ENCODE data around the gene TMEM38B. TPM values are rescaled to one million over a fixed set of nuclear protein-coding genes. Genes with fewer than 3 reads are reported as not detected.
"Not testable (repeated sequence)": the region's sequence is repeated elsewhere in the genome, so short reads cannot be mapped to it uniquely, and the experiment has no call there.

TMEM38B gene
- total RNA-seq, 4 donors from 2014 or later = 8.6 to 11.3 (median 9.3) TPM

- H3K27ac ChIP-seq = no peak overlapping the region
- no peak for ATAC-seq
- peaks cover 7% of the 10 kb centered on the region for H3K27me3 ChIP-seq
- no peaks in the 10 kb centered on the region for H3K36me3 ChIP-seq
- H3K9me3 ChIP-seq = no peaks in the 10 kb centered on the region
- H3K4me3 ChIP-seq = no peak overlapping the region
- TF ChIP-seq CTCF (IDR thresholded peaks at IDR 0.05) = no peak
- TF ChIP-seq POLR2AphosphoS5 (IDR thresholded peaks at IDR 0.05) = no peak
- no peak for TF ChIP-seq POLR2A (IDR thresholded peaks at IDR 0.05)
- TF ChIP-seq EP300 (IDR thresholded peaks at IDR 0.05) = no peak
- H3K4me1 ChIP-seq = peaks cover 0 to 22% (median 0%) of the 10 kb centered on the region in 3 donors
- 70% methylated on average over 1 of the region's 1 CpG; no CpG with 5 or more reads in 1 of the 2 donors for WGBS, 2 donors (ENCODE audit: low coverage in 1 of 2)
These were observed 4.1 kb downstream of the TMEM38B start for GRCh38 chr9:105698348-105698870.

- Histone ChIP-seq H3K4me1 (peaks cover 0 to 7% (median 0%) of the 10 kb centered on the region in 3 donors), H3K9me3 (no peaks in the 10 kb centered on the region), H3K27me3 (no peaks in the 10 kb centered on the region), H3K4me3 (no peak overlapping the region), H3K36me3 (no peaks in the 10 kb centered on the region), H3K27ac (no peak overlapping the region)
- ATAC-seq = no peak
- TF ChIP-seq POLR2AphosphoS5 (IDR thresholded peaks at IDR 0.05) (no peak), CTCF (IDR thresholded peaks at IDR 0.05) (no peak), EP300 (IDR thresholded peaks at IDR 0.05) (no peak), POLR2A (IDR thresholded peaks at IDR 0.05) (no peak)
- WGBS, 2 donors (ENCODE audit: low coverage in 1 of 2) = 44 to 82% methylated on average over 1 of the region's 1 CpG
These were observed 6.3 kb downstream of the TMEM38B start for GRCh38 chr9:105700668-105701067.

GRCh38 chr9:105701145-105701544 is 6.8 kb downstream of the TMEM38B start:
- 88 to 89% methylated on average over 2 of the region's 2 CpGs for WGBS, 2 donors (ENCODE audit: low coverage in 1 of 2)
- Histone ChIP-seq H3K27me3 (no peaks in the 10 kb centered on the region), H3K27ac (no peak overlapping the region), H3K9me3 (no peaks in the 10 kb centered on the region), H3K4me3 (no peak overlapping the region), H3K4me1 (peaks cover 0 to 2% (median 0%) of the 10 kb centered on the region in 3 donors), H3K36me3 (peaks cover 0 to 2% of the 10 kb centered on the region in 2 donors)
- TF ChIP-seq POLR2AphosphoS5 (IDR thresholded peaks at IDR 0.05) (no peak), EP300 (IDR thresholded peaks at IDR 0.05) (no peak), CTCF (IDR thresholded peaks at IDR 0.05) (no peak), POLR2A (IDR thresholded peaks at IDR 0.05) (no peak)
- no peak for ATAC-seq

- 50 to 96% methylated on average over 1 of the region's 1 CpG for WGBS, 2 donors (ENCODE audit: low coverage in 1 of 2)
- peaks cover 0 to 9% of the 10 kb centered on the region in 2 donors for H3K36me3 ChIP-seq
- no peak for ATAC-seq
These were observed 7.9 kb downstream of the TMEM38B start for GRCh38 chr9:105702207-105702606.

GRCh38 chr9:105703638-105704037 is 9.3 kb downstream of the TMEM38B start:
- 89% methylated on average over 2 of the region's 4 CpGs; no CpG with 5 or more reads in 1 of the 2 donors for WGBS, 2 donors (ENCODE audit: low coverage in 1 of 2)
- not testable (repeated sequence) for H3K27me3 ChIP-seq, H3K4me3 ChIP-seq, ATAC-seq, H3K36me3 ChIP-seq, H3K4me1 ChIP-seq, H3K27ac ChIP-seq, H3K9me3 ChIP-seq

More at GRCh38 chr9:105702207-105702606, 7.9 kb downstream of the TMEM38B start:
- TF ChIP-seq POLR2A (IDR thresholded peaks at IDR 0.05) (no peak), POLR2AphosphoS5 (IDR thresholded peaks at IDR 0.05) (no peak), CTCF (IDR thresholded peaks at IDR 0.05) (no peak), EP300 (IDR thresholded peaks at IDR 0.05) (no peak)
- H3K4me1 ChIP-seq = no peaks in the 10 kb centered on the region
- H3K9me3 ChIP-seq = no peaks in the 10 kb centered on the region
- no peak overlapping the region for H3K27ac ChIP-seq
- H3K27me3 ChIP-seq = no peaks in the 10 kb centered on the region
- H3K4me3 ChIP-seq = no peak overlapping the region

All from gastroesophageal sphincter (tissue), 4 donors.